Esophagus squamous epithelium (tissue), 4 donors: ENCODE measurements around the gene BRIP1.

Experiments
- CTCF ChIP-seq, 6 experiments: fragments of 450-650 bp in 4 of 6; fragments of 200-600 bp in 2 of 6; sonication (generic) in 2 of 6; IDR thresholded peaks; one replicate each; pipeline ENCODE4 v1.5.1; 2016 to 2019; ENCODE audit warnings: antibody characterized with exemption in 6 of 6, mild to moderate bottlenecking in 4 of 6, moderate library complexity in 4 of 6
- POLR2A ChIP-seq, 4 donors: fragments of 450-650 bp; IDR thresholded peaks; one replicate each; pipeline ENCODE4 v1.6.1; 2017; ENCODE audit warnings: antibody characterized with exemption in 4 of 4, mild to moderate bottlenecking in 4 of 4, moderate library complexity in 3 of 4

GRCh38 chr17:61848896-61849295, 14.4 kb downstream of the BRIP1 start:
- TF ChIP-seq POLR2A (IDR thresholded peaks at IDR 0.05) (no peak), CTCF (IDR thresholded peaks at IDR 0.05) (no peak)
